ENCODE results near the gene APOBEC3A.
"Not testable (repeated sequence)": the region's sequence is repeated elsewhere in the genome, so short reads cannot be mapped to it uniquely, and the experiment has no call there.

APOBEC3A gene

GRCh38 chr22:39007177-39007576 is 49.8 kb downstream of the APOBEC3A start:
- no peak overlapping the region for H3K4me3 ChIP-seq (ENCODE audit: low read depth in 1 of 2, low read length in 1 of 2)
- H3K27me3 ChIP-seq = no peaks in the 10 kb centered on the region
- H3K27ac ChIP-seq = no peak overlapping the region
- TF ChIP-seq CTCF (IDR thresholded peaks at IDR 0.05) = no peak
- H3K9me3 ChIP-seq = no peaks in the 10 kb centered on the region
- peaks cover 4 to 5% of the 10 kb centered on the region in 2 experiments for H3K4me1 ChIP-seq (ENCODE audit: control insufficient read depth in 1 of 2, insufficient read depth in 1 of 2, low read depth in 1 of 2, low read length in 1 of 2)
- no peaks in the 10 kb centered on the region for H3K36me3 ChIP-seq

GRCh38 chr22:39008271-39008850 is 51.0 kb downstream of the APOBEC3A start:
- not testable (repeated sequence) for H3K27ac ChIP-seq; H3K4me3 ChIP-seq (ENCODE audit: low read depth in 1 of 2, low read length in 1 of 2); H3K36me3 ChIP-seq; H3K27me3 ChIP-seq; H3K9me3 ChIP-seq; H3K4me1 ChIP-seq (ENCODE audit: control insufficient read depth in 1 of 2, insufficient read depth in 1 of 2, low read depth in 1 of 2, low read length in 1 of 2)

- no peak overlapping the region for H3K4me3 ChIP-seq (ENCODE audit: low read depth in 1 of 2, low read length in 1 of 2)
- TF ChIP-seq CTCF (IDR thresholded peaks at IDR 0.05) = no peak
- no peaks in the 10 kb centered on the region for H3K9me3 ChIP-seq
These were observed 53.5 kb downstream of the APOBEC3A start for GRCh38 chr22:39010946-39011345.

More at GRCh38 chr22:39010946-39011345, 53.5 kb downstream of the APOBEC3A start:
- Histone ChIP-seq H3K27ac (no peak overlapping the region), H3K36me3 (no peaks in the 10 kb centered on the region), H3K27me3 (no peaks in the 10 kb centered on the region), H3K4me1 (ENCODE audit: control insufficient read depth in 1 of 2, insufficient read depth in 1 of 2, low read depth in 1 of 2, low read length in 1 of 2) (peaks cover 13 to 20% of the 10 kb centered on the region in 2 experiments)

All from neutrophil (primary cell).